H1 (cell line): ENCODE data around the gene SFMBT2. TPM values are rescaled to one million over a fixed set of nuclear protein-coding genes. Genes with fewer than 3 reads are reported as not detected.

Source experiments
- CTCF ChIA-PET: fragments of 300-600 bp; sonication (Branson Sonifier 250); formaldehyde crosslinking; loops from one replicate; lab custom pipeline; 2021; ENCODE audit not compliant: partially characterized antibody; lab: Charles Lee
- POLR2A ChIA-PET: fragments of 300-600 bp; sonication (Branson Sonifier 250); formaldehyde crosslinking; loops from one replicate; lab custom pipeline; 2021; ENCODE audit warnings: inconsistent platforms; ENCODE audit not compliant: partially characterized antibody; lab: Charles Lee
- DNase-seq, 2 experiments: peaks; one replicate each; pipeline versions ENCODE4 v3.0.0 to v3.0.0-alpha.2; 2010 to 2022; ENCODE audit warnings: low spot score in 2 of 2, low read depth in 1 of 2, mixed read lengths in 1 of 2
- FAIRE-seq: peaks from 2 replicates; lab custom pipeline; 2011; peaks lifted over from hg19 to GRCh38; lab: Jason Lieb, UNC
- H2AFZ ChIP-seq: 2 replicates; pipeline ENCODE4 v1.8.1; 2012; ENCODE audit warnings: low read length, inconsistent platforms
- H2AK5ac ChIP-seq: 2 replicates; pipeline ENCODE4 v1.6.1; 2013; ENCODE audit warnings: low read depth, low read length
- H2BK120ac ChIP-seq: replicated peaks from 2 replicates; pipeline ENCODE3; 2013; ENCODE audit warnings: low read depth, low read length, inconsistent platforms
- H2BK12ac ChIP-seq: 2 replicates; pipeline ENCODE4 v1.6.1; 2013; ENCODE audit warnings: low read depth, low read length
- H2BK15ac ChIP-seq: 2 replicates; pipeline ENCODE4 v1.6.1; 2013; ENCODE audit warnings: low read length
- H2BK20ac ChIP-seq: 2 replicates; pipeline ENCODE4 v1.6.1; 2013; ENCODE audit warnings: low read length
- H2BK5ac ChIP-seq: 2 replicates; pipeline ENCODE4 v1.6.1; 2013; ENCODE audit warnings: low read depth, low read length
- H3K14ac ChIP-seq: 2 replicates; pipeline ENCODE4 v1.6.1; 2013; ENCODE audit warnings: inconsistent platforms; ENCODE audit not compliant: insufficient read length
- H3K18ac ChIP-seq: 2 replicates; pipeline ENCODE4 v1.6.1; 2013; ENCODE audit warnings: low read length; ENCODE audit errors: extremely low read depth
- H3K23ac ChIP-seq: 2 replicates; pipeline ENCODE4 v1.6.1; 2013; ENCODE audit warnings: inconsistent platforms; ENCODE audit not compliant: insufficient read length
- H3K23me2 ChIP-seq: 2 replicates; pipeline ENCODE4 v1.6.1; 2013; ENCODE audit warnings: low read depth, low read length
- H3K27ac ChIP-seq: 2 replicates; pipeline ENCODE4 v1.6.1; 2011; ENCODE audit warnings: low read depth, low read length, inconsistent platforms
- H3K27me3 ChIP-seq, 4 experiments: replicated peaks in 1 of 4; 1 replicate in 1 of 4; 2 replicates in 3 of 4; pipeline versions ENCODE4 v1.6.1 to v1.8.1; 2011 to 2013; ENCODE audit warnings: low read length in 3 of 4, mild to moderate bottlenecking in 3 of 4, inconsistent platforms in 2 of 4, mixed read lengths in 2 of 4, moderate library complexity in 1 of 4; ENCODE audit not compliant: control insufficient read depth in 3 of 4, insufficient read depth in 3 of 4; ENCODE audit errors: extremely low read depth in 1 of 4
- H3K36me3 ChIP-seq, 4 experiments: 2 replicates each; pipeline versions ENCODE4 v1.6.1 to v1.8.1; 2011 to 2013; ENCODE audit warnings: mild to moderate bottlenecking in 4 of 4, low read length in 3 of 4, moderate library complexity in 2 of 4, control low read depth in 1 of 4, inconsistent platforms in 1 of 4; ENCODE audit not compliant: insufficient read depth in 4 of 4, control insufficient read depth in 2 of 4
- H3K4ac ChIP-seq: replicated peaks from 2 replicates; pipeline ENCODE3; 2013; ENCODE audit warnings: low read length, low read depth, mixed read lengths, inconsistent platforms; ENCODE audit not compliant: insufficient read length
- H3K4me1 ChIP-seq, 4 experiments: replicated peaks in 1 of 4; 1 replicate in 1 of 4; 2 replicates in 3 of 4; pipeline versions ENCODE4 v1.6.1 to v1.8.1; 2011 to 2013; ENCODE audit warnings: low read length in 3 of 4, inconsistent platforms in 2 of 4, mixed read lengths in 1 of 4; ENCODE audit not compliant: insufficient read depth in 4 of 4, control insufficient read depth in 3 of 4
- H3K4me2 ChIP-seq, 2 experiments: 2 replicates each; pipeline versions ENCODE4 v1.6.1 to v1.8.1; 2011 to 2013; ENCODE audit warnings: low read depth in 2 of 2, low read length in 2 of 2, control low read depth in 1 of 2, inconsistent platforms in 1 of 2, mild to moderate bottlenecking in 1 of 2; ENCODE audit not compliant: insufficient read depth in 1 of 2
- H3K4me3 ChIP-seq, 4 experiments: fragments of 200-600, 300-600 bp in 1 of 4; sonication (generic), shearing (Covaris generic), sonication (Bioruptor Twin) in 1 of 4; 2 replicates each; pipeline versions ENCODE4 v1.5.1 to v1.8.1; 2011 to 2016; ENCODE audit warnings: low read length in 4 of 4, low read depth in 3 of 4, control low read depth in 2 of 4, inconsistent platforms in 2 of 4, mild to moderate bottlenecking in 2 of 4, mixed read lengths in 1 of 4, moderate library complexity in 1 of 4; ENCODE audit not compliant: insufficient read depth in 2 of 4; ENCODE audit errors: extremely low read depth in 1 of 4
- H3K56ac ChIP-seq: replicated peaks from 2 replicates; pipeline ENCODE3; 2013; ENCODE audit warnings: low read depth, mild to moderate bottlenecking, mixed read lengths, low read length, inconsistent platforms; ENCODE audit not compliant: insufficient read length
- H3K79me1 ChIP-seq: 2 replicates; pipeline ENCODE4 v1.6.1; 2013; ENCODE audit warnings: low read depth, low read length, control low read depth
- H3K79me2 ChIP-seq, 2 experiments: 2 replicates each; pipeline versions ENCODE4 v1.6.1 to v1.8.1; 2012 to 2013; ENCODE audit warnings: low read length in 2 of 2, mild to moderate bottlenecking in 2 of 2, inconsistent platforms in 1 of 2; ENCODE audit not compliant: insufficient read depth in 2 of 2, control insufficient read depth in 1 of 2
- H3K9ac ChIP-seq, 4 experiments: replicated peaks in 1 of 4; 1 replicate in 1 of 4; 2 replicates in 3 of 4; pipeline versions ENCODE4 v1.6.1 to v1.8.1; 2011 to 2013; ENCODE audit warnings: low read depth in 3 of 4, low read length in 3 of 4, control low read depth in 2 of 4, mild to moderate bottlenecking in 2 of 4, moderate library complexity in 2 of 4, inconsistent platforms in 1 of 4; ENCODE audit errors: extremely low read depth in 1 of 4
- H3K9me3 ChIP-seq, 2 experiments: 2 replicates each; pipeline versions ENCODE4 v1.6.1 to v1.8.1; 2012 to 2013; ENCODE audit warnings: mild to moderate bottlenecking in 2 of 2, moderate library complexity in 2 of 2, control low read depth in 1 of 2, inconsistent platforms in 1 of 2, low read depth in 1 of 2, low read length in 1 of 2, mixed read lengths in 1 of 2; ENCODE audit not compliant: insufficient read depth in 2 of 2
- H4K20me1 ChIP-seq, 2 experiments: replicated peaks in 1 of 2; 2 replicates each; pipeline versions ENCODE3 to v1.8.1; 2011 to 2013; ENCODE audit warnings: inconsistent platforms in 2 of 2, low read length in 2 of 2, mild to moderate bottlenecking in 1 of 2; ENCODE audit not compliant: insufficient read depth in 2 of 2, control insufficient read depth in 1 of 2
- H4K5ac ChIP-seq: 2 replicates; pipeline ENCODE4 v1.6.1; 2013; ENCODE audit warnings: low read length, low read depth, mixed read lengths, inconsistent platforms; ENCODE audit not compliant: insufficient read length
- H4K8ac ChIP-seq: 2 replicates; pipeline ENCODE4 v1.8.0; 2013; ENCODE audit warnings: mild to moderate bottlenecking, moderate library complexity, low read length, inconsistent platforms; ENCODE audit not compliant: insufficient read depth; ENCODE audit errors: extremely low read depth
- H4K91ac ChIP-seq: replicated peaks from 2 replicates; pipeline ENCODE3; 2013; ENCODE audit warnings: low read length, mixed read lengths, inconsistent platforms; ENCODE audit not compliant: insufficient read length
- ATF3 ChIP-seq: IDR thresholded peaks from 2 replicates; pipeline ENCODE4 v1.6.1; 2011; ENCODE audit warnings: low read depth, mild to moderate bottlenecking, low read length; ENCODE audit not compliant: insufficient read depth
- CBX5 ChIP-seq: fragments of 300-800, 300-1000 bp; sonication (generic); IDR thresholded peaks from 2 replicates; pipeline ENCODE4 v1.7.1; 2016; ENCODE audit warnings: antibody characterized with exemption, low read length, low read depth
- EZH2 ChIP-seq: fragments of 200-600 bp; sonication (generic); IDR thresholded peaks from 2 replicates; pipeline ENCODE4 v1.7.1; 2012; ENCODE audit warnings: low read depth, mild to moderate bottlenecking, moderate library complexity, low read length, inconsistent platforms; ENCODE audit not compliant: severe bottlenecking
- KDM1A ChIP-seq: fragments of 200-600, 300-600 bp; sonication (generic); IDR thresholded peaks from 2 replicates; pipeline ENCODE4 v1.7.1; 2016; ENCODE audit warnings: mild to moderate bottlenecking, low read length, borderline replicate concordance
- MAFK ChIP-seq: IDR thresholded peaks from 2 replicates; pipeline ENCODE4 v1.6.1; 2012; ENCODE audit warnings: low read depth, mild to moderate bottlenecking, improper control_type of control experiment, low read length
- POU5F1 ChIP-seq: IDR thresholded peaks from 2 replicates; pipeline ENCODE4 v1.6.1; 2011; ENCODE audit warnings: low read depth, mild to moderate bottlenecking, low read length, moderate library complexity
- RNF2 ChIP-seq: fragments of 200-900, 300-1000 bp; sonication (generic); IDR thresholded peaks from 2 replicates; pipeline ENCODE4 v1.7.1; 2016; ENCODE audit warnings: borderline replicate concordance, low read depth, mild to moderate bottlenecking, antibody characterized with exemption, low read length; ENCODE audit not compliant: poor library complexity, severe bottlenecking; ENCODE audit errors: missing control alignments
- SIRT6 ChIP-seq: IDR thresholded peaks from one replicate; pipeline ENCODE4 v1.7.1; 2012; ENCODE audit warnings: low read length, inconsistent platforms
- SP1 ChIP-seq: IDR thresholded peaks from 2 replicates; pipeline ENCODE4 v1.6.1; 2011; ENCODE audit warnings: low read depth, low read length
- SP2 ChIP-seq: IDR thresholded peaks from 2 replicates; pipeline ENCODE4 v1.6.1; 2012; ENCODE audit warnings: mild to moderate bottlenecking, low read length, inconsistent platforms
- SRF ChIP-seq: IDR thresholded peaks from 2 replicates; pipeline ENCODE4 v1.6.1; 2011; ENCODE audit warnings: mild to moderate bottlenecking, low read depth, low read length, moderate library complexity
- TAF7 ChIP-seq: optimal IDR thresholded peaks from 2 replicates; pipeline ENCODE3; 2011; ENCODE audit warnings: low read depth, mild to moderate bottlenecking, inconsistent platforms, low read length, moderate library complexity, borderline replicate concordance
- TCF12 ChIP-seq: IDR thresholded peaks from 2 replicates; pipeline ENCODE4 v1.6.1; 2011; ENCODE audit warnings: low read depth, mild to moderate bottlenecking, low read length
- WGBS, 2 experiments: shearing (Covaris generic) in 1 of 2; methylation state at CpG; one replicate each; pipeline versions ENCODE4 v1.1.6 to v1.1.7; 2013 to 2015; ENCODE audit warnings: low lambda C conversion rate in 2 of 2, mixed read lengths in 2 of 2, inconsistent platforms in 1 of 2, low coverage in 1 of 2, missing lambda C conversion rate in 1 of 2; ENCODE audit not compliant: insufficient replicate concordance in 2 of 2, insufficient coverage in 1 of 2, insufficient read length in 1 of 2; ENCODE audit errors: extremely low coverage in 1 of 2, missing lambda C conversion rate in 1 of 2; 5-methylcytosine and 5-hydroxymethylcytosine counted together
- polyA plus RNA-seq, 7 experiments: library from polyadenylated mRNA; depleted of rRNA in 3 of 7; stranded (reverse) in 5 of 7; unstranded in 2 of 7; fragments of >200 nt in 5 of 7; fragments of 200-250 nt in 2 of 7; gene quantifications; 1 replicate in 5 of 7; 2 replicates in 1 of 7; 4 replicates in 1 of 7; pipeline versions ENCODE4 v1.2.1 to v1.2.3, GENCODE V29; 2011 to 2013; ENCODE audit warnings: missing spikeins in 2 of 7, mixed read lengths in 2 of 7
- total RNA-seq: library from RNA; stranded (reverse); fragmentation: NEBNext Ultra II Directional; extraction: Animal tissue kit (Norgen Biotek cat#: 25700); gene quantifications from 2 replicates; pipeline ENCODE4 v1.2.1, GENCODE V29; 2021

SFMBT2 gene
- total and polyA plus RNA-seq, 2 of the 8 experiments (the other 6 are each of a cell fraction or from before 2014, with no cell fraction given) = 2.9 to 11.0 TPM

GRCh38 chr10:7388602-7389001 is 22.2 kb downstream of the SFMBT2 start:
- H2BK5ac ChIP-seq = no peak overlapping the region
- H2AFZ ChIP-seq = no peak overlapping the region
- H3K4ac ChIP-seq = no peak overlapping the region
- H3K14ac ChIP-seq = no peak overlapping the region
- peaks cover 11% of the 10 kb centered on the region; the same call in 1 of the 2 replicates for H3K79me1 ChIP-seq
- H3K36me3 ChIP-seq = no peaks in the 10 kb centered on the region
- no peaks in the 10 kb centered on the region for H3K4me1 ChIP-seq
- no peak overlapping the region for H4K8ac ChIP-seq
- no peak overlapping the region for H3K4me3 ChIP-seq
- no peak overlapping the region for H4K5ac ChIP-seq
- POLR2A ChIA-PET = no interaction called here
- H3K18ac ChIP-seq = no peak overlapping the region
- H4K20me1 ChIP-seq = peaks cover 0 to 4% of the 10 kb centered on the region in 2 experiments
- no peak overlapping the region for H3K4me2 ChIP-seq
- TF ChIP-seq KDM1A = no peak
- no peak for TF ChIP-seq MAFK
- no peak for TF ChIP-seq TCF12
- TF ChIP-seq TAF7 = no peak
- no peak for TF ChIP-seq SRF
- no peak for TF ChIP-seq EZH2
- TF ChIP-seq CBX5 = no peak
- TF ChIP-seq POU5F1 = no peak
- no peak for TF ChIP-seq SIRT6
- TF ChIP-seq SP2 = no peak
- no peak for TF ChIP-seq SP1
- TF ChIP-seq RNF2 = no peak
- no peak for TF ChIP-seq ATF3
- TF ChIP-seq, all 59 proteins: peak for 0
- peaks cover 0 to 46% of the 10 kb centered on the region in 2 experiments; a peak in 3 of 4 replicates for H3K79me2 ChIP-seq
- no peak overlapping the region for H2AK5ac ChIP-seq
- WGBS, 2 experiments = 87% methylated on average over 3 of the region's 4 CpGs; no CpG with 5 or more reads in 1 of the 2 experiments
- H3K23ac ChIP-seq = no peak overlapping the region
- no peak overlapping the region for H3K27ac ChIP-seq
- H3K9ac ChIP-seq = no peak overlapping the region
- DNase-seq (no peak), FAIRE-seq (no peak)
- H3K9me3 ChIP-seq = no peaks in the 10 kb centered on the region
- no peak overlapping the region for H2BK20ac ChIP-seq
- no peaks in the 10 kb centered on the region for H3K23me2 ChIP-seq
- no peak overlapping the region for H4K91ac ChIP-seq
- H2BK12ac ChIP-seq = no peak overlapping the region
- no peaks in the 10 kb centered on the region for H3K27me3 ChIP-seq
- no peak overlapping the region for H2BK15ac ChIP-seq
- no peak overlapping the region for H2BK120ac ChIP-seq
- CTCF ChIA-PET = no interaction called here
- H3K56ac ChIP-seq = no peak overlapping the region
